ENCODE data around the gene ERC2. TPM values are rescaled to one million over a fixed set of nuclear protein-coding genes. Genes with fewer than 3 reads are reported as not detected.

The ERC2 gene
- total RNA-seq, 2 donors from 2014 or later = 16.1 to 22.8 TPM

DNA sequence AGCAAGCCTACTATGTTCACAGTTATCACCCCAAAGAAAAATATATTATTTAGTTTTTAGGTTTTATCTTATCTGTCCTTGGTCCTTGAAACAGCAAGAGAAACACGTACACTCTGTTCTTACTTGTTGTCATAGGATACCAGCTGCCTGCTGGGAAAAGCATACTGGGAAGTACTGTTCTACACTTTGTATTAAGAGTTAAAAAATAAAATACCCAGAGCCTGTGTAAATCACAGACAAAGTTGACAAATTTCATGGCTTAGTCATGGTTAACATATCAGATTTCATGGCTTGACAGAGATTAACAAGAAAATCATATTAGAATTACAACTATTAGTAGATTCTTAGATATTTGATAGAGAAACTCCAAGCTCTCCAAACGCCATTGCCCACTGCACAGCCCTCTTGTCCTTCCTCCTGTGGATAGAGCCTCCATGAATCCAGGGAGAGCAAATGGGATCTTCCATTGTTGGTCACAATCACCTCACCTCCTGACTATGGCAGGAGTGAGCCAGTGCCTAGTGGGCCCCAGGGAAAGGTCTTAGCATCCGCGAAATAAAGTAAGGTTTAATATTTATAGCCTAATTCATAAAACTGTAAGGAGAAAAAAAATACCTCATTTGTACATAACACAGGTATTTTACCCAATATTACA, 853.1 kb downstream of the ERC2 start:
- Histone ChIP-seq H3K27ac (ENCODE audit: low read depth, low read length) (peak overlapping the region; percentile 3), H3K9ac (ENCODE audit: extremely low read depth, low read length, poor library complexity, severe bottlenecking) (no peak overlapping the region), H3K27me3 (ENCODE audit: control insufficient read depth, insufficient read depth, low read length, poor library complexity, severe bottlenecking) (no peaks in the 10 kb centered on the region), H3K4me3 (ENCODE audit: low read length) (no peak overlapping the region), H3K9me3 (ENCODE audit: control insufficient read depth, low read length) (no peaks in the 10 kb centered on the region), H3K36me3 (ENCODE audit: control insufficient read depth, insufficient read depth, low read length) (no peaks in the 10 kb centered on the region), H3K4me1 (ENCODE audit: control insufficient read depth, insufficient read depth, low read length) (peaks cover 11% of the 10 kb centered on the region)
- TF ChIP-seq CTCF (conservative IDR thresholded peaks at IDR 0.05) = no peak
- WGBS, 2 experiments (ENCODE audit: insufficient coverage in 1 of 2, insufficient read length in 1 of 2) = 62 to 71% methylated on average over 1 to 2 of the region's 4 CpGs
- H3K4me1 Mint-ChIP-seq = peaks cover 35% of the 10 kb centered on the region
- peaks cover 8% of the 10 kb centered on the region for H3K27me3 Mint-ChIP-seq (ENCODE audit: insufficient read depth)
- H3K36me3 Mint-ChIP-seq (ENCODE audit: low read depth) = no peaks in the 10 kb centered on the region
- H3K4me3 Mint-ChIP-seq = no peak overlapping the region
- DNase-seq = peak; percentile 55
- no peaks in the 10 kb centered on the region for H3K9me3 Mint-ChIP-seq
- H3K27ac Mint-ChIP-seq = no peak overlapping the region

GRCh38 chr3:55611121-55611520, 857.1 kb downstream of the ERC2 start:
- Mint-ChIP-seq H3K9me3 (no peaks in the 10 kb centered on the region), H3K27ac (no peak overlapping the region), H3K4me1 (peaks cover 27% of the 10 kb centered on the region), H3K4me3 (no peak overlapping the region), H3K27me3 (ENCODE audit: insufficient read depth) (peaks cover 8% of the 10 kb centered on the region), H3K36me3 (ENCODE audit: low read depth) (no peaks in the 10 kb centered on the region)
- TF ChIP-seq CTCF (conservative IDR thresholded peaks at IDR 0.05) = no peak
- DNase-seq = no peak
- Histone ChIP-seq H3K36me3 (ENCODE audit: control insufficient read depth, insufficient read depth, low read length) (no peaks in the 10 kb centered on the region), H3K27ac (ENCODE audit: low read depth, low read length) (no peak overlapping the region), H3K27me3 (ENCODE audit: control insufficient read depth, insufficient read depth, low read length, poor library complexity, severe bottlenecking) (no peaks in the 10 kb centered on the region), H3K9ac (ENCODE audit: extremely low read depth, low read length, poor library complexity, severe bottlenecking) (no peak overlapping the region), H3K9me3 (ENCODE audit: control insufficient read depth, low read length) (no peaks in the 10 kb centered on the region), H3K4me1 (ENCODE audit: control insufficient read depth, insufficient read depth, low read length) (peaks cover 19% of the 10 kb centered on the region), H3K4me3 (ENCODE audit: low read length) (no peak overlapping the region)
- 78 to 88% methylated on average over 1 of the region's 1 CpG for WGBS, 2 experiments (ENCODE audit: insufficient coverage in 1 of 2, insufficient read length in 1 of 2)

DNA sequence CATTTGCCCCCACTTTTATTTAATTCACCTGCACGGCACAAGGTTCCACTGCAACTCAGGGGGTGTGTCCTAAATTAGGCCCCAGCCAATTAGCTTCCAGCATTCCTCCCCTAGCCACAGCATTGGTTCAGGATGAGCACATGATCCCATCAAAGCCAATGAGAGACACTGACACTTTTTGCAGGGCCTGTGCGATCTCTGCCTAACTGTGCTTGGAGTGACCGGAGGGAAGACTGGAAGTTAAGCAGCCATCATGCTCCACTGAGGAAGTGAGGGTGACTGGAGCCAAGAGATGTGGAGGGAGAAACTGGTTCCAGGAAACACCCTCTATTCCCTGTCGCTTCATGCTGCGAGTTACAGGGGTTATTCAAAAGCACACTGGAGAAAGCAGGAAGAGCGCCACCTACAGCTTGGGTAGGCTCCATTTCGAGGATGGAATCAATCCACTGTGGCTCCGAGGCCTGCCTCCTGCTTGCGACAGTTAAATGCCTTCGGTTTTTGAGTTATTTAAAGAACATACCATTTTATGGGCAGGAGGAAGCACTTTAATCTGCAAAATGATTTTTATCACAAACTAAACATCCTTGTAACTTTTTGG, 858.9 kb downstream of the ERC2 start:
- H3K27me3 Mint-ChIP-seq (ENCODE audit: insufficient read depth) = peaks cover 8% of the 10 kb centered on the region
- H3K4me3 Mint-ChIP-seq = no peak overlapping the region
- WGBS, 2 experiments (ENCODE audit: insufficient coverage in 1 of 2, insufficient read length in 1 of 2) = 94 to 95% methylated on average over 9 to 10 of the region's 10 CpGs
- H3K36me3 Mint-ChIP-seq (ENCODE audit: low read depth) = no peaks in the 10 kb centered on the region
- H3K27ac ChIP-seq (ENCODE audit: low read depth, low read length) = no peak overlapping the region
- DNase-seq = no peak
- H3K9ac ChIP-seq (ENCODE audit: extremely low read depth, low read length, poor library complexity, severe bottlenecking) = no peak overlapping the region
- H3K4me1 ChIP-seq (ENCODE audit: control insufficient read depth, insufficient read depth, low read length) = peaks cover 17% of the 10 kb centered on the region
- no peaks in the 10 kb centered on the region for H3K9me3 ChIP-seq (ENCODE audit: control insufficient read depth, low read length)
- peaks cover 14% of the 10 kb centered on the region for H3K4me1 Mint-ChIP-seq
- no peak overlapping the region for H3K4me3 ChIP-seq (ENCODE audit: low read length)
- TF ChIP-seq CTCF (conservative IDR thresholded peaks at IDR 0.05) = peak; percentile 69
- H3K27ac Mint-ChIP-seq = no peak overlapping the region
- no peaks in the 10 kb centered on the region for H3K36me3 ChIP-seq (ENCODE audit: control insufficient read depth, insufficient read depth, low read length)
- no peaks in the 10 kb centered on the region for H3K9me3 Mint-ChIP-seq
- H3K27me3 ChIP-seq (ENCODE audit: control insufficient read depth, insufficient read depth, low read length, poor library complexity, severe bottlenecking) = no peaks in the 10 kb centered on the region
